CD4-positive, alpha-beta T cell (primary cell): Measurements from ENCODE around the gene CCBE1. TPM values are rescaled to one million over a fixed set of nuclear protein-coding genes. Genes with fewer than 3 reads are reported as not detected.

ENCODE experiments used
- ATAC-seq: fragments of 200-7000 bp; cut with Tn5 transposase; one replicate; pipeline ENCODE4 v1.10.0; 2022; ENCODE audit warnings: mild to moderate bottlenecking; ENCODE audit not compliant: poor library complexity
- CTCF ChIA-PET: fragments of 350-600 bp; sonication (Branson Sonifier 250); formaldehyde crosslinking; loops from one replicate; lab custom pipeline; 2021; ENCODE audit warnings: antibody characterized with exemption, inconsistent platforms; lab: Charles Lee
- POLR2A ChIA-PET: fragments of 350-600 bp; sonication (Branson Sonifier 250); formaldehyde crosslinking; loops from one replicate; lab custom pipeline; 2021; ENCODE audit warnings: antibody characterized with exemption, inconsistent platforms; lab: Charles Lee
- DNase-seq, 14 experiments: peaks; one replicate each; pipeline ENCODE4 v3.0.0-alpha.2; 2013 to 2020; ENCODE audit warnings: mixed read lengths in 2 of 14
- H3K27ac ChIP-seq, 2 donors: one replicate each; pipeline versions ENCODE4 v1.5.1 to v1.7.0; 2013; ENCODE audit warnings: low read length in 2 of 2, low read depth in 1 of 2, mild to moderate bottlenecking in 1 of 2
- H3K27me3 ChIP-seq, 2 experiments: 1 replicate in 1 of 2; 2 replicates in 1 of 2; pipeline versions ENCODE4 v1.6.1 to v1.7.0; 2013; ENCODE audit warnings: low read length in 2 of 2, control low read depth in 1 of 2, mild to moderate bottlenecking in 1 of 2, moderate library complexity in 1 of 2; ENCODE audit not compliant: insufficient read depth in 2 of 2, control insufficient read depth in 1 of 2
- H3K36me3 ChIP-seq: one replicate; pipeline ENCODE4 v1.6.1; 2013; ENCODE audit warnings: low read length, control low read depth; ENCODE audit not compliant: insufficient read depth
- H3K4me1 ChIP-seq: one replicate; pipeline ENCODE4 v1.6.1; 2013; ENCODE audit warnings: low read length, control low read depth; ENCODE audit not compliant: insufficient read depth
- H3K4me3 ChIP-seq: one replicate; pipeline ENCODE4 v1.5.1; 2013; ENCODE audit warnings: mild to moderate bottlenecking, low read length, moderate library complexity
- H3K9me3 ChIP-seq, 2 experiments: 1 replicate in 1 of 2; 2 replicates in 1 of 2; pipeline versions ENCODE4 v1.6.1 to v1.7.0; 2013; ENCODE audit warnings: low read length in 2 of 2, mild to moderate bottlenecking in 2 of 2, control low read depth in 1 of 2, moderate library complexity in 1 of 2; ENCODE audit not compliant: control insufficient read depth in 1 of 2, insufficient read depth in 1 of 2
- H3K27ac Mint-ChIP-seq: one replicate; pipeline ENCODE4 v1.8.0; 2020; ENCODE audit warnings: mixed read lengths
- H3K27me3 Mint-ChIP-seq: one replicate; pipeline ENCODE4 v1.8.0; 2021; ENCODE audit warnings: mixed read lengths
- H3K36me3 Mint-ChIP-seq: one replicate; pipeline ENCODE4 v1.8.0; 2021; ENCODE audit warnings: low read depth, mixed read lengths
- H3K4me1 Mint-ChIP-seq: one replicate; pipeline ENCODE4 v1.8.0; 2021; ENCODE audit warnings: low read depth, mixed read lengths
- H3K4me3 Mint-ChIP-seq: one replicate; pipeline ENCODE4 v1.8.0; 2020; ENCODE audit warnings: mild to moderate bottlenecking, mixed read lengths
- H3K9me3 Mint-ChIP-seq: one replicate; pipeline ENCODE4 v1.8.0; 2020; ENCODE audit warnings: mixed read lengths
- CTCF ChIP-seq: fragments of 200-600 bp; IDR thresholded peaks from one replicate; pipeline ENCODE4 v1.8.0; 2022; ENCODE audit warnings: antibody characterized with exemption, mild to moderate bottlenecking
- intact Hi-C, 2 experiments: fragments of 100-400 bp; cut with DNase I in 1 of 2; cut with micrococcal nuclease in 1 of 2; formaldehyde crosslinking; loops; one replicate each; pipeline versions ENCODE4 v1.15.1 to v1.9.0; 2023 to 2025; cut with DNase I, micrococcal nuclease
- total RNA-seq, 174 experiments: library from RNA in 2 of 174; stranded (reverse) in 2 of 174; gene quantifications; one replicate each; pipeline ENCODE4 v1.2.3 and lab custom pipeline; 2021 to 2026

Gene CCBE1
- total RNA-seq, 2 experiments from 2014 or later: not detected

GRCh38 chr18:59609654-59610053 is 87.6 kb downstream of the CCBE1 start:
- no peak for TF ChIP-seq CTCF
- Mint-ChIP-seq H3K27ac (no peak overlapping the region), H3K4me3 (no peak overlapping the region), H3K36me3 (no peaks in the 10 kb centered on the region), H3K9me3 (no peaks in the 10 kb centered on the region), H3K4me1 (no peaks in the 10 kb centered on the region), H3K27me3 (no peaks in the 10 kb centered on the region)
- ChIA-PET CTCF (no interaction called here), POLR2A (no interaction called here)
- Histone ChIP-seq H3K4me3 (no peak overlapping the region), H3K36me3 (no peaks in the 10 kb centered on the region), H3K27ac (no peak overlapping the region), H3K9me3 (no peaks in the 10 kb centered on the region), H3K4me1 (no peaks in the 10 kb centered on the region), H3K27me3 (no peaks in the 10 kb centered on the region)
- no peak for ATAC-seq
- intact Hi-C loops: no loop called here
- no peak for DNase-seq

GRCh38 chr18:59607471-59607870 is 89.8 kb downstream of the CCBE1 start:
- H3K27ac Mint-ChIP-seq: no peak overlapping the region
- ATAC-seq: no peak
- H3K9me3 Mint-ChIP-seq: no peaks in the 10 kb centered on the region
- no peaks in the 10 kb centered on the region for H3K36me3 ChIP-seq
- ChIA-PET CTCF (no interaction called here), POLR2A (no interaction called here)
- H3K36me3 Mint-ChIP-seq: no peaks in the 10 kb centered on the region
- no peak for TF ChIP-seq CTCF
- no peak overlapping the region for H3K27ac ChIP-seq
- intact Hi-C loops: no loop called here
- H3K27me3 ChIP-seq: no peaks in the 10 kb centered on the region
- no peaks in the 10 kb centered on the region for H3K27me3 Mint-ChIP-seq
- H3K4me1 Mint-ChIP-seq: no peaks in the 10 kb centered on the region
- H3K4me3 ChIP-seq: no peak overlapping the region
- no peaks in the 10 kb centered on the region for H3K4me1 ChIP-seq
- DNase-seq: no peak
- H3K9me3 ChIP-seq: no peaks in the 10 kb centered on the region
- H3K4me3 Mint-ChIP-seq: no peak overlapping the region

GRCh38 chr18:59607078-59607379 is 90.2 kb downstream of the CCBE1 start:
- Histone ChIP-seq H3K36me3 (no peaks in the 10 kb centered on the region), H3K27ac (no peak overlapping the region), H3K4me1 (no peaks in the 10 kb centered on the region), H3K27me3 (no peaks in the 10 kb centered on the region), H3K9me3 (no peaks in the 10 kb centered on the region), H3K4me3 (no peak overlapping the region)
- POLR2A ChIA-PET: no interaction called here
- no peaks in the 10 kb centered on the region for H3K27me3 Mint-ChIP-seq
- no peak overlapping the region for H3K27ac Mint-ChIP-seq
- H3K4me1 Mint-ChIP-seq: no peaks in the 10 kb centered on the region
- TF ChIP-seq CTCF: no peak
- no peaks in the 10 kb centered on the region for H3K36me3 Mint-ChIP-seq
- DNase-seq: no peak
- CTCF ChIA-PET: no interaction called here
- ATAC-seq: no peak
- H3K4me3 Mint-ChIP-seq: no peak overlapping the region
- intact Hi-C loops: no loop called here
- no peaks in the 10 kb centered on the region for H3K9me3 Mint-ChIP-seq
